ENCODE measurements around the gene SCAI.
A peak's percentile ranks its signal among the peaks of the same experiment; 100 is the strongest.
"Not testable (repeated sequence)": the region's sequence is repeated elsewhere in the genome, so short reads cannot be mapped to it uniquely, and the experiment has no call there.

Gene SCAI

DNA sequence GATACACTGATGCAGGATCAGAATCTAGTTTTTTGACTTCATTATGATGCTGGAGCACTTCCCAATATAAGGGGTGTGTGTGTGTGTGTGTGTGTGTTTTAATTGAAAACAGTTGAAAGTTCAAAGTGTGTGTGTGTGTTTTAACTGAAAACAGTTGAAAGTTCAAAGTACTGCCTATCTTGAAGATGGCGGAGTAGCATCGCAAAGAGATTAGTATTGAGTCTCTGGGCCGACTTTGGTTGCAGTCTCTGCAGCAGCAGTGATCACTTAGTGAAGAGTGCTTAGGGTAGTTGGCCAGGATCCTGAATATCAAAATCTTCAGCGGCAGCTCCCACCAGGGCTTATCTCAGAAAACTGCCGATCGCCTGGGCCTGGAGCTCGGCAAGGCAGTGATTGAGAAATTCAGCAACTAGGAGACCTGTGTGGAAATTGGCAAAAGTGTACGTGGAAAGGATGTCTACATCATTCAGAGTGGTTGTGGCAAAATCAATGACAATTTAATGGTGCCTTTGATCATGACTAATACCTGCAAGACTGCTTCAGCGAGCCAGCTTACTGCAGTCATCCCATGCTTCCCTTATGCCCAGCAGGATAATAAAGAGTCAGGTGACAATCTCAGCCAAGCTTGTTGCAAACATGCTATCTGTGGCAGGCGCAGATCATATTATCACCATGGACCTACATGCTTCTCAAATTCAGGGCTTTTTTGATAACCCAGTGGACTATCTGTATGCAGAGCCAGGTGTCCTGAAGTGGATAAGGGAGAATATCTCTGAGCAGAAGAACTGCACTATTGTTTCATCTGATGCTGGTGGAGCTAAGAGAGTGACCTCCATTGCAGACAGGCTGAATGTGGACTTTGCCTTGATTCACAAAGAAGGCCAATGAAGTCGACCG lies 7.3 kb upstream of the SCAI start:
- DNase-seq (ENCODE audit: low read depth): no peak

DNA sequence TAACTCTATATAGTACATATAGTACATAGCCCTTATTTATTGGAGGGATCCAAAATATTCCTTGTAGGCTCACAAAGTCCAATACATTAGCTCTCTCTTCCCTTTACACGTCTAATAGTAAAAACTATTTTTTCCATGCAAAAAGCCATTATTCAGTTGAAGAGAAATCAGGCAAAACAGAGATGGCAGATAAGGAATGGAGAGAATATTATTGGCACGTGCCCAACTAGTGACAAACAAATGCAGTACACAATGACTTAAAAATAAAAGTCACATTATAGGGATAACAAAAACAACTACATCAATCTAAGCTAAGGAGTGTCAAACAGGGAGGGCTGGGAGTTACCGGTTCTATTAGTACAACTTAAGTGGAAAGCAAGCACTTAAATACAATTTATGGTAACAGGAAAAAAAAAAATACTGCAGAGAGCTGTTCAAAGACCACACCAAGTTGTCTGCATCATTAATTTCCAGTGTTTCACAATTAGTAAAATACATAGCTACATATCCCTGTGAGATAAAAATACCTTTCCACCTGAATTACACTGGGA lies 4.1 kb upstream of the SCAI start:
- no peak for DNase-seq (ENCODE audit: low read depth)

DNA sequence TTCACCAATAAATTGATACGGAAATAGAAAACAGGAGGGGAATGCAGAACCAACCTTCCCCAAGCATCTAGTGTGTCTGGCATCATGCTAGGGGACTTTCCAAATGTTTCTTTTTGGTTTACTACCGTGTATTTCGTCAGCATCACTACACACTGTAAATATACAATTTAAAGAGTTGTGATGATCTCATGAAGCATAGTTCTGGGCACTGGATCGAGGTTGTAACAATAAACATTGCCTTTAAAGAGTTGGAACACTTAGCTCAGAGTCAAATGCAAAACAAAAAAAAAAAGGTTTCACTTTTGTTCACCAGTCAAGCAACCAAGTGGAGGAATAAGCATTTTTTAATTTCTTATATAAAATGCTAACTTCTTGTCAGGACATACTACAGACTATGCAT lies 2.9 kb upstream of the SCAI start:
- DNase-seq (ENCODE audit: low read depth): no peak

DNA sequence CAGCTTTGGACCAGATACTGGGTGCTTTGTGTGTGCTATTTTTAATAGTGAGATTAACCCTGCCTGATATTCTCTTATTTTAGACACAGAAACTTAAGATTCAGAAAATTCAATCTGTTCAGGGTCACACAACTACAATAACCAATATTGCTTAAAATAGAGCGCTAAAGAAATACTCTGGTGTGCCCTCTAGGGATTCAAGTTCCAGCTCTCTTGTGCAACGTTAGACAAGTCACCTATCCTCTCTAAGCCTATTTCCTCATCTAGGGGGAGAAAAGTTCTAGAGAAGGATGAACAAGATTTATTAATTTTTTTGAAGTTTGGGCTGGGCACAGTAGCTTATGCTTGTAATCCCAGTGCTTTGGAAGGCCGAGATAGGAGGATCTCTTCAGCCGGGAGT lies 2.1 kb upstream of the SCAI start:
- DNase-seq (ENCODE audit: low read depth): no peak

DNA sequence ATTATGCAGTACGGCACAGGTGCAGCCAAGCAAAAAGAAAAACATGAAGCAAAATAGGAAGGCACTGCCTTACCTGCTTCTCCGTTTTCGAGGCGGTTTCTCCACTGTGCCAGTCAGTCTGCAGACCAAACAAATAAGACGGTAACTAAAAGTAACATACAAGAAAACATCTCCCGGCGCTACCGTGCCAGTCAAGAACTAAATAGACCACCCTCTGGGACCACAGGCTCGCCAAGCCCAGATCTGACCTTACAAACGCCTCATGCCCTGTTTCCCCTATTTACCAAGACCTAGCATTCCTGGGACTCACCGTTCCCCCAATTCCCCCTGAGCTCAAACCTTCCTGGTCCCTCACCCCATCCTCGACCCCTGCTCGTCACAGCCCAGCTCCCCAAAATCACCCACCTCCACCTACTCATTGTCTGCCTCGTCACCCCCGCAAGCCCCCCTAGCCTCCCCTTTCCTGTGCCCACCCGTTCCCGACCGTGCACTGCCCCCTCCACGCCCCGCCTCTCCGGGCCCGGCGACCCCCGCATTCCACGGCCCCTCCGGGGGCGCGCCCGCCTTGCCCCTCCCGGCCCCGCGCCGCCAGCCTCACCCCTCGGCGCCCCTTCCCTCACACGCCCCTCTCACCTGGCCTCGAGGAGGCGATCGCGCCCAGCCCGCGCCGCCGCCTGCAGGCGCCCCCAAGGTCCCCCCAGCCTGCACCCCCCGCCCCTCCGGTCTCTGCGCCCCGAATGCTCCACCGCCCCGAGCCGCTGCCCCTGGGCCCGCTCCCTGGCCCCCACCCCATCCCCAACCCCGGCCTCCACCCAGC lies 560 bp downstream of the SCAI start:
- DNase-seq (ENCODE audit: low read depth): no peak

DNA sequence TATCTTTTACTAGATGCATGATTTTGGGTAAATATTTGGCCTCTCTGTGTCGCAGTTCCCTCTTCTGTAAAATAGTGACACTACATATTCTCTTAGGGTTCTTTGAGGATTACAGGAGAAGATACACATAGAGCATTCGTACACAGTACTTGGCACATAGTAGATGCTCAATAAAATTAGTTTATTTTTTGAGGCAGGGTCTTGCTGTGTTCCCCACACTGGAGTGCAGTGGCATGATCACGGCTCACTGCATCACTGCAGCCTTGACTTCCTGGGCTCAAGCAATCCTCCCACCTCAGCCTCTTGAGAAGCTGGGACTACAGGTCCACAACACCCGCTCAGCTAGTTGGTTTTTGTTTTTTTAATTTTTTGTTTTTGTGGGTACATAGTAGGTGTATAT lies 1.6 kb downstream of the SCAI start:
- DNase-seq (ENCODE audit: low read depth): no peak

DNA sequence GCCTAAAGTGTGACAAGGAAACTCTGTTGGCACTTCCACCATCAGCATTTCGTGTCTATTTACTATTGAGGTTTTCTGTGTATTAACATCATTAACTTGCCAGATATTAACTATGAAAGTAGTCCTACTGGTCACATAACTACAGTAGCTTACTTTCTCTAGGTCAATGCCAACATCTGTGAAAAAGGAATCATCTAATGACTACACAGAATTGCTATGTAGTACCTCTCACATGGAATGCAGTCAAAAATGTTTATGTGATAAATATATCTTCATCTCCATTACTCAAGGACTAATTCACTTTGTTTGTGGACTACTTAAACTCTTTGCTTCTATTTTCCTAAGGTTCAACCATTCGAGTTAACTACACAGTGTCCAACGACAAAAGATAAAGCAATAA lies 2.1 kb downstream of the SCAI start:
- no peak for DNase-seq (ENCODE audit: low read depth)

DNA sequence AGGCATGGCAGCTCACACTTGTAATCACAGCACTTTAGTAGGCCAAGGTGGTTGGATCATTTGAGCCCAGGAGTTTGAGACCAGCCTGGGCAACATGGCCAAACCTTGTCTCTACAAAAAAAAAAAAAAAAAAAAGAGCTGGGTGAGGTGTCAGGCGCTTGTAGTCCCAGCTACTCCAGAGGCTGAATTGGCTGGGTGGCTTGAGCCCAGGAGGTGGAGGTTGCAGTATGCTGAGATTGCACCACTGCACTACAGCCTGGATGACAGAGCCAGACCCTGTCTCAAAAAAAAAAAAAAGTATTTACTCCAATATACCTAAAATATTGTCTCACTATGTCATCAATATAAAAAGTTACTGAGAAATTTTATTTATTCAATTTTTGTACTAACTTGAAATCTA lies 2.8 kb downstream of the SCAI start:
- no peak for DNase-seq (ENCODE audit: low read depth)

DNA sequence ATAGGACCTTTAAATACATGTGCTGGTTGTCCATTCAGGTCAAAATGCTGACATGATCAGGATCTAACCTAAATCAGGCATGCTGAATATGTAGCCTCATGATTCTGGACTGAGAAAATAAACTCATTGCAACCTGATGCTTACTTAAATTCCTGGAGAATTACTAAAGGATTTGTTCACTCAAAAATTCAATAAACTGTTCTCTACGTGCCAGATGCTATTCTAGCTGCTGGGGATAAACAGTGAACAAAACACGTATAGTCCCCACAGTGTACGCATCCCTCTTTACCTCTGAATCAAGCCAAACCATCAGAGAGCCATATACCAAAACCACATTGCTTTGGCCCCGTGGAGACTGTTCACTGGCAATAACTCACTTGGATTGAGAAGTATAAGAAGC lies 6.1 kb downstream of the SCAI start:
- DNase-seq (ENCODE audit: low read depth): peak; percentile 63

DNA sequence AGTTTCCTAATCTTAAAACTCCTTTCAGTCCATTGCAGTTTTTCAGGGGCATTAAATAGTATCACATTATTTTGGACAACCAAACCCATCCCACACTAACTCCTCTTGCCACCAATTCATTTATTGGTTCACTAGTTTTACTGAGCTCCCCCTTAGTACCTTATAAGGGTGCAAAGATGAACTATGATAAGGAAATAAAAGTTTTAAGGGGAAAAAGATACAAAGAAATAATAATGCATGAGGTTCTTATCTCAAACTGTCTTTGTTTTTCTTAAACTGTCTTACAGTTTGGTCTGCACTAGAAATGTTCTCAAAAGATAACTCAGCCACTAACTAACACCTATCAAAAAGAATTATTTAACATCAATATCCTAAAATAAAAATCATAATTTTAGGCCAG lies 8.4 kb downstream of the SCAI start:
- no peak for DNase-seq (ENCODE audit: low read depth)

DNA sequence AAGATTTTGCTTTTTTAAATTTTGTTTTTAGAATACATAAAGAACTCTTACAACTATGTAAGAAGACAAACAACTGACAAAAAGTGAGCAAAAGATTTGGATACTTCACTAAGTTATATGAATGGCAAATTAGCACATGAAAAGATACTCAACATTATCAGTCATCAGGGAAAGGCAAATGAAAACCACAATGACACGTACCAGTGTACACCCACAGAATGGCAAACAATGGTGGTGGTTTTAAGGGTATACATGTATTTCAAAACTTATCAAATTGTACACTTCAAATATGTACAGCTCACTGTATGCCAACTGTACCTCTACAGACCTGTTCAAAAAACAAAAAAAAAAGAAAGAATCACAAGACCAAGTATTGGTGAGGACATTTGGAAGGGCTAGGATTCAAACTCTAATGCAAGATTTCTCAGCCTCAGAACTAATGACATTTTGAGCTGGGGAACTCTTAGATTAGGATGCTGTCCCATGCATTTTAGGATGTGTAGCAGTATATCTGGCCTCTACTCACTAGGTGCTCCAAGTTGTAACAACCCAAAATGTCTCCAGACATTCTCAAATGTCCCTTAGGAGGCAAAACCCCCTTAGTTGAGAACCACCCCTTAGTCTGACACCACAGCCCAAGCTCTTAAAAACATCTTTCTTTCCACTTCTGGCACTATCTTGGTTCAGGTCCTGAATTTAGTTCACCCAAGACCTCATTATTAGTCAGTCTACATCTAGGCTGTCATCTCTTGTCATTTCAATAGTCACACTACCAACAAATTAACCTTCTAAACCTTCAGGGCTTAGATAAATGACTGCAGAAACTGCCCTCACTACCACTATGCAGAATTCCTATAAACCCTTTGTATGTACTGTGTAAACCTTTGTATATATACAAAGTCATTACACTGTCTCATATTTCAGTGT lies 9.7 kb downstream of the SCAI start:
- no peak for DNase-seq (ENCODE audit: low read depth)

DNA sequence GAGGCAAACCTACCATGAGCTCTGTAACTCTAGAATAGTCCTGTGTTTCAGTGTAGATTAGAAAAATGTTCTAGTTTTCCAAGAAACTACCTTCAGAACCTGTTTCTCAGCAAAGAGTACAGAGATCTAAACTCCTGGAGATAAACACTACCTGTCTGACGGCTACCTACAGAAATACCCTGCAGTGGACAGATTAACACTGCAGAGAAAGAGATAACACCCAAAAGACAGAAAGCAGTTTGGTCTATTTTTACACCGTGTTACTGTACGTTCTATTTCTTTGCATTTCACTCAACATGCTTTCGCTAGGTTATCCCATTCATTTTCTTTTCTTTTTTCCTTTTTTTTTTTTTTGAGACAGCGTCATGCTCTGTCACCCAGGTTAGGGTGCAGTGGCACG lies 11.6 kb downstream of the SCAI start:
- no peak for DNase-seq (ENCODE audit: low read depth)

DNA sequence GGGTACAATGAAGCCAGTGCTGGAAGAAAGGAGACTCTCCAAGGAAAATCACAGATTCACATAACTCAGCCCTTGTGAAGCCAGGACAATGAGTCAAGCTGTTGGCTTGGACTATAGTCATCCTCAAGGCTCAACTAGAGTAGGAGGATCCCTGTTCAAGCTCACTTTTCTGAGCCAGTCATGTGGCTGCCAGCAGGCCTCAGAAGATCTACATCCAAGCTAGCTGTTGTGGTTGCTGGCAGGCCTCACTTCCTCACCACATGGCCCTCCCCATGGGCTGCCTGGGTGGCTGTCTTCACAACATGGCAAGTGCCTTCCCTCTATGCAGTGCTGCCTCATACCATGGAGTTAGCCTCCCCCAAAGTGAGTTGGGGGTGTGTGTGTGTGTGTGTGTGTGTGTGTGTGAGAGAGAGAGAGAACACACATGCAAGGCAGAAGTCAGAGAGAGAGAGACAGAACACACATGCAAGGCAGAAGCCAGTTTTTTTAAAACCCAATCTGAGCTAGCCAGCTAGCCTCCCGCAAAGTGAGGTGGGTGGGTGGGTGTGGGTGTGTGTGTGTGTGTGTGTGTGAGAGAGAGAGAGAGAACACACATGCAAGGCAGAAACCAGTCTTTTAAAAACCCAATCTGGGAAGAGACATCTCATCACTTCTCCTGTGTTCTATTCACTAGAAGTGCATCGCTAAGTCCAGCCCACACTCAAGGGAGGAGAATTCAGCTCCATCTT lies 17.1 kb downstream of the SCAI start:
- peak; percentile 93 for DNase-seq (ENCODE audit: low read depth)

DNA sequence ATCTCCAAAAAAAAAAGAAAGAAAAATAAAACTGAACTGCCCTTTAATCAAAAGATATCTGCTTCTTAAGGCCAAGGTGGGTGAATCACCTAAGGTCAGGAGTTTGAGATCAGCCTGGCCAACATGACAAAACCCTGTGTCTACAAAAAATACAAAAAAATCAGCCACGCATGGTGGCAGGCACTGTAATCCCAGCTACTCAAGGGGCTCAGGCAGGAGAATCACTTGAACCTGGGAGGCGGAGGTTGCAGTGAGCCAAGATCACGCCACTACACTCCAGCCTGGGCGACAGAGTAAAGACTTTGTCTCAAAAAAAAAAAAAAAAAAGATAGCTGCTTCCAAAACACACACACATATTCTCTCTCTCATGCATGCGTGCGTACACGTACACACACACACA lies 17.8 kb downstream of the SCAI start:
- no peak for DNase-seq (ENCODE audit: low read depth)

DNA sequence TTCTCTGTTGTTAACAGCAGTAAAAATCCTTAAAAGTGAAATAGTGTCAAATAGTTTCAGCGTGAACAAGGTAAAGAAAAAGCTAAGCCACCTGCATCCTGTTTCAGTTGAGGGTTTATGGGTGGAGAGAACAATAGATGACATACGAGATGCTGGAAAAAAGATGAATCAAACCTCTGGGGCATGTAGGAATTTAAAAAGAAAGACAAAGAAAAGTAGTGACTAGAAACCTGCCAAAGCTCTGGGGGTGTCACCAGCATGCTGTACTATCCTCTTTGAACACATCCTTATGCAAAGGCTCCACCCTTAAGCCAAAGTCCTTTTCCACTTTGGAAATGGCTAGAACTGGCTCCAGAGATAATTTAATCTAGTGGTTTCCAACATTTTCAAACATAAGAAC lies 22.2 kb downstream of the SCAI start:
- DNase-seq (ENCODE audit: low read depth): no peak

DNA sequence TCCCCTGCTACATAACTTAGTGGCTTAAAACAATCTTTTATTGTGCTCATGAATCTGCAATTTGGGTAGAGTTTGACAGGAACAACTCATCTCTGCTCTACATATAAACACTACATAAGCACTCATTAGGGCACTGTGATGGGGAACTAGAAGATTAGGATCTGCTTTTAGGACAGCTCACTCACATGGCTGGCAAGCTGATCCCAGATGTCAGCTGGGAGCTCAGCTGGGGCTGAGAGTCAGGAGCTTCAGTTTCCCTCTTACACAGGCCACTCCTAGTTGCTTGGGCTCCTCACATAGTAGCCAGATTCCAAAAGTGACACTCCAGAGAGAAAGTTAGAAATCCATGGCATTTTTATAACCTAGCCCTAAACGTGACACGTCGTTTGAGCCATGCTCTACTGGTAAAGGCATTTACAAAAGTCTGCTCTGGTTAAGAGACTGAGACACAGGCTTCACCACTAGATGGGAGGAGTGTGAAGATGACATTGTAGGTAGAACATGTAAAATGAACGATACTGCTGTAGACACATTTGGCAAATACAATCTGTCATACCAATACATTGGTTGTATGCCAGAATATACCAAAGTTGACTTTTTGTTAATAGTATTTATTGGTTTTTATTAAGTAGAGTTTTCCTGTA lies 23.6 kb downstream of the SCAI start:
- DNase-seq (ENCODE audit: low read depth): no peak

DNA sequence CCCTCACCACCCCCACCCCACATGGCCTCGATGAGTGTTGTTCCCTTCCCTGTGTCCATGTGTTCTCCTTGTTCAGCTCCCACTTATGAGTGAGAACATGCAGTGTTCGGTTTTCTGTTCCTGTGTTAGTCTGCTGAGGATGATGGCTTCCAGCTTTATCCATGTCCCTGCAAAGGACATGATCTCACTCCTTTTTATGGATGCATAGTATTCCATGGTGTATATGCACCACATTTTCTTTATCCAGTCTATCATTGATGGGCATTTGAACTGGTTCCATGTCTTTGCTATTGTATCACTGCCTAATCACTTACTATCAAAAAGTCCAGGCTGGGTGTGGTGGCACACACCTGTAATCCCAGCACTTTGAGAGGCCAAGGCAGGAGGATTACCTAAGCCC lies 24.6 kb downstream of the SCAI start:
- DNase-seq (ENCODE audit: low read depth): not testable (repeated sequence)

DNA sequence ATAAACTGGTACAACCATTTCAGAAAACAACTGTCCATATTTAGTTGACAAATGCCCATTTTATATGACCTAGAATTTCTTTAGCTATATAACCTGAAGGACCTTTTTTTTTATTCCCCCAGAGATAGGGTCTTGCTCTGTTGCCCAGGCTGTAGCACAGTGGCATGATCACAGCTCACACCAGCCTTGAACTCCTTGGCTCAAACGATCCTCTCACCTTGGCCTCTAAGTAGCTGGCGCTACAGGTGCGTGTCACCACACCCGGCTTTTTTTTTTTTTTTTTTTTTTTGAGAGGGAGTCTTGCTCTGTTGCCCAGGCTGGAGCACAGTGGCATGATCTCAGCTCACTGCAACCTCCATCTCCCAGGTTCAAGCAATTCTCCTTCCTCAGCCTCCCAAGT lies 28.8 kb downstream of the SCAI start:
- not testable (repeated sequence) for DNase-seq (ENCODE audit: low read depth)

DNA sequence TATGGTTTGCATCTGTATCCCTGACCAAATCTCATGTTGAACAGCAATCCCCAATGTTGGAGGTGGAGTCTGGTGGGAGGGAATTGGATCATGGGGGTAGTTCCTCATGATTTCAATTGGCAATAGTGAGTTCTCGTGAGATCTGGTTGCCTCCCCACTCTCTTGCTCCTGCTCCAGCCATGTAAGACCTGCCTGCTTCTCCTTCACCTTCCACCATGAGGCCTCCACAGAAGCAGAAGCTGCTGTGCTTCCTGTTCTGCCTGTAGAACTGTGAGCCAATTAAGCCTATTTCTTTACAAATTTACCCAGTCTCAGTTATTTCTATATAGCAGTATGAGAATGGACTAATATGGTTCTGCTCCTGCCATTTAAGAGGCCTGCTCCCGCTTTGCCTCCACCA lies 32.9 kb downstream of the SCAI start:
- no peak for DNase-seq (ENCODE audit: low read depth)

DNA sequence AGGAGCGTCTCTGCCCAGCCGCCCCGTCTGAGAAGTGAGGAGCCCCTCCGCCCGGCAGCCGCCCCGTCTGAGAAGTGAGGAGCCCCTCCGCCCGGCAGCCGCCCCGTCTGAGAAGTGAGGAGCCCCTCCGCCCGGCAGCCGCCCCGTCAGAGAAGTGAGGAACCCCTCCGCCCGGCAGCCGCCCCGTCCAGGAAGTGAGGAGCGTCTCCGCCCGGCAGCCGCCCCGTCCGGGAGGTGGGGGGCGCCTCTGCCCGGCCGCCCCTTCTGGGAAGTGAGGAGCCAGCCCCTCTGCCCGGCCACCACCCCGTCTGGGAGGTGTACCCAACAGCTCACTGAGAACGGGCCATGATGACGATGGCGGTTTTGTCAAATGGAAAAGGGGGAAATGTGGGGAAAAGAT lies 34.8 kb downstream of the SCAI start:
- DNase-seq (ENCODE audit: low read depth): not testable (repeated sequence)

All from HS-5 (cell line).